HL-60 (cell line): ENCODE measurements around the gene MYO16.

ENCODE experiments used
- DNase-seq, 2 experiments: peaks; one replicate each; pipeline ENCODE4 v3.0.0-alpha.2; 2010 to 2020; ENCODE audit warnings: low read depth in 1 of 2, low spot score in 1 of 2
- H3K27ac ChIP-seq: fragments of 250-450 bp; sonication (Bioruptor Pico); replicated peaks from 2 replicates; pipeline ENCODE4 v1.5.1; 2020; ENCODE audit warnings: mild to moderate bottlenecking, moderate library complexity
- H3K27me3 ChIP-seq: fragments of 250-450 bp; sonication (Bioruptor Pico); 2 replicates; pipeline ENCODE4 v1.5.1; 2021; ENCODE audit warnings: mild to moderate bottlenecking, moderate library complexity; ENCODE audit not compliant: insufficient read depth, poor library complexity, severe bottlenecking
- H3K4me3 ChIP-seq: replicated peaks from 2 replicates; pipeline ENCODE4 v1.5.1; 2011; ENCODE audit warnings: mild to moderate bottlenecking, control low read depth, low read length; ENCODE audit not compliant: insufficient read depth
- CTCF ChIP-seq: IDR thresholded peaks from one replicate; pipeline ENCODE4 v1.5.1; 2011; ENCODE audit warnings: low read length, control low read depth, inconsistent platforms; ENCODE audit not compliant: insufficient read depth
- GABPA ChIP-seq: IDR thresholded peaks from 2 replicates; pipeline ENCODE4 v1.6.1; 2012; ENCODE audit warnings: low read depth
- POLR2AphosphoS5 ChIP-seq: IDR thresholded peaks from 2 replicates; pipeline ENCODE4 v1.6.1; 2012; ENCODE audit warnings: low read depth
- REST ChIP-seq: IDR thresholded peaks from 2 replicates; pipeline ENCODE4 v1.6.1; 2012; ENCODE audit warnings: low read depth; ENCODE audit not compliant: insufficient replicate concordance
- SPI1 ChIP-seq: IDR thresholded peaks from 2 replicates; pipeline ENCODE4 v1.6.1; 2012; ENCODE audit warnings: low read depth, mild to moderate bottlenecking, borderline replicate concordance

Gene MYO16

GRCh38 chr13:109226631-109227030, 597.2 kb downstream of the MYO16 start:
- Histone ChIP-seq H3K27me3 (no peaks in the 10 kb centered on the region), H3K4me3 (no peak overlapping the region), H3K27ac (no peak overlapping the region)
- no peak for TF ChIP-seq CTCF
- TF ChIP-seq REST, result no peak
- no peak for TF ChIP-seq GABPA
- no peak for TF ChIP-seq POLR2AphosphoS5
- TF ChIP-seq SPI1, result no peak
- DNase-seq, result no peak

GRCh38 chr13:109227344-109227940, 598.0 kb downstream of the MYO16 start:
- no peak for DNase-seq
- Histone ChIP-seq H3K4me3 (no peak overlapping the region), H3K27ac (no peak overlapping the region), H3K27me3 (no peaks in the 10 kb centered on the region)
- TF ChIP-seq CTCF, result no peak
- TF ChIP-seq REST, result no peak
- no peak for TF ChIP-seq POLR2AphosphoS5
- no peak for TF ChIP-seq SPI1
- no peak for TF ChIP-seq GABPA

- TF ChIP-seq POLR2AphosphoS5 (no peak), CTCF (no peak), SPI1 (no peak), REST (no peak), GABPA (no peak)
- no peak for DNase-seq
Measured at GRCh38 chr13:109228211-109228610, 598.8 kb downstream of the MYO16 start.

More at GRCh38 chr13:109228211-109228610, 598.8 kb downstream of the MYO16 start:
- Histone ChIP-seq H3K4me3 (no peak overlapping the region), H3K27me3 (no peaks in the 10 kb centered on the region), H3K27ac (no peak overlapping the region)
